ENCODE results near the gene CDKN2A.
A peak's percentile ranks its signal among the peaks of the same experiment; 100 is the strongest.

The CDKN2A gene

GRCh38 chr9:21945606-21946005 lies 48.6 kb downstream of the CDKN2A start:
- FAIRE-seq: no peak
- DNase-seq (ENCODE audit: low spot score): no peak

GRCh38 chr9:21943464-21943863 lies 50.7 kb downstream of the CDKN2A start:
- DNase-seq (ENCODE audit: low spot score) (no peak), FAIRE-seq (no peak)

GRCh38 chr9:21941337-21941995 lies 52.7 kb downstream of the CDKN2A start:
- FAIRE-seq (no peak), DNase-seq (ENCODE audit: low spot score) (no peak)

GRCh38 chr9:21936161-21936560 lies 58.0 kb downstream of the CDKN2A start:
- DNase-seq (ENCODE audit: low spot score) (no peak), FAIRE-seq (no peak)

- FAIRE-seq: no peak
- DNase-seq (ENCODE audit: low spot score): no peak
Measured at GRCh38 chr9:21935631-21936030, 58.6 kb downstream of the CDKN2A start.

GRCh38 chr9:21933865-21934264 lies 60.3 kb downstream of the CDKN2A start:
- DNase-seq (ENCODE audit: low spot score) (no peak), FAIRE-seq (no peak)

- DNase-seq (ENCODE audit: low spot score) (no peak), FAIRE-seq (no peak)
Measured at GRCh38 chr9:21933281-21933680, 60.9 kb downstream of the CDKN2A start.

GRCh38 chr9:21931428-21931827 lies 62.8 kb downstream of the CDKN2A start:
- no peak for DNase-seq (ENCODE audit: low spot score)
- no peak for FAIRE-seq

- FAIRE-seq (no peak), DNase-seq (ENCODE audit: low spot score) (no peak)
Measured at GRCh38 chr9:21927752-21928151, 66.4 kb downstream of the CDKN2A start.

GRCh38 chr9:21923694-21924093 lies 70.5 kb downstream of the CDKN2A start:
- DNase-seq (ENCODE audit: low spot score) (no peak), FAIRE-seq (no peak)

GRCh38 chr9:21919377-21920362 lies 74.5 kb downstream of the CDKN2A start:
- no peak for FAIRE-seq
- DNase-seq (ENCODE audit: low spot score): peak; percentile 18
